IMR-90 (cell line): ENCODE data around the gene ASXL1. TPM values are rescaled to one million over a fixed set of nuclear protein-coding genes. Genes with fewer than 3 reads are reported as not detected.

ENCODE experiments used
- ATAC-seq: fragments of 200-7000 bp; cut with Tn5 transposase; 2 replicates; pipeline ENCODE4 v1.9.1; 2020; ENCODE audit warnings: low read depth, mild to moderate bottlenecking, moderate library complexity
- BruUV-seq: library from RNA; stranded (reverse); fragments of 400-500 nt; replicated peaks from 2 replicates; lab custom pipeline; 2021; lab: Mats Ljungman, UMichigan
- CTCF ChIA-PET: fragments of 300-600 bp; formaldehyde crosslinking; extraction: SDS; loops from one replicate; lab custom pipeline; 2021; ENCODE audit warnings: antibody characterized with exemption; lab: Yijun Ruan, JAX
- POLR2A ChIA-PET: fragments of 300-600 bp; sonication (Branson Sonifier 250); formaldehyde crosslinking; loops from one replicate; lab custom pipeline; 2022; ENCODE audit warnings: antibody characterized with exemption; ENCODE audit not compliant: unreplicated experiment; lab: Charles Lee
- DNase-seq: peaks from one replicate; pipeline ENCODE4 v3.0.0; 2013
- H2AFZ ChIP-seq: replicated peaks from 2 replicates; pipeline ENCODE3; 2013; ENCODE audit warnings: low read length, mild to moderate bottlenecking; ENCODE audit not compliant: poor library complexity
- H2AK5ac ChIP-seq: 2 replicates; pipeline ENCODE4 v1.6.1; 2013; ENCODE audit warnings: low read depth, low read length, inconsistent platforms
- H2AK9ac ChIP-seq: replicated peaks from 2 replicates; pipeline ENCODE3; 2013; ENCODE audit warnings: mild to moderate bottlenecking, low read depth, low read length, moderate library complexity; ENCODE audit not compliant: poor library complexity
- H2BK120ac ChIP-seq: 2 replicates; pipeline ENCODE4 v1.6.1; 2013; ENCODE audit warnings: low read depth, low read length, inconsistent platforms
- H2BK15ac ChIP-seq: 3 replicates; pipeline ENCODE4 v1.6.1; 2013; ENCODE audit warnings: low read depth, low read length, inconsistent platforms
- H2BK20ac ChIP-seq: 2 replicates; pipeline ENCODE4 v1.6.1; 2013; ENCODE audit warnings: low read depth, mild to moderate bottlenecking, inconsistent platforms, low read length, moderate library complexity
- H2BK5ac ChIP-seq: 2 replicates; pipeline ENCODE4 v1.6.1; 2013; ENCODE audit warnings: mild to moderate bottlenecking, low read depth, low read length, inconsistent platforms; ENCODE audit not compliant: poor library complexity, severe bottlenecking
- H3K14ac ChIP-seq: replicated peaks from 2 replicates; pipeline ENCODE4 v1.6.1; 2013; ENCODE audit warnings: low read depth, low read length, inconsistent platforms
- H3K18ac ChIP-seq: 2 replicates; pipeline ENCODE4 v1.6.1; 2013; ENCODE audit warnings: low read depth, low read length, control low read depth
- H3K23ac ChIP-seq: 2 replicates; pipeline ENCODE4 v1.6.1; 2013; ENCODE audit warnings: low read depth, low read length, inconsistent platforms
- H3K27ac ChIP-seq: 2 replicates; pipeline ENCODE4 v1.5.1; 2013; ENCODE audit warnings: mild to moderate bottlenecking, control low read depth, low read length; ENCODE audit not compliant: insufficient read depth
- H3K27me3 ChIP-seq: 2 replicates; pipeline ENCODE4 v1.6.1; 2013; ENCODE audit warnings: low read length; ENCODE audit not compliant: control insufficient read depth, insufficient read depth
- H3K36me3 ChIP-seq: 2 replicates; pipeline ENCODE4 v1.6.1; 2013; ENCODE audit warnings: low read length, mixed read lengths; ENCODE audit not compliant: control insufficient read depth, insufficient read depth
- H3K4ac ChIP-seq: 2 replicates; pipeline ENCODE4 v1.6.1; 2013; ENCODE audit warnings: low read depth, low read length, inconsistent platforms
- H3K4me1 ChIP-seq: 2 replicates; pipeline ENCODE4 v1.6.1; 2013; ENCODE audit warnings: low read length, mixed read lengths; ENCODE audit not compliant: control insufficient read depth, insufficient read depth
- H3K4me2 ChIP-seq: 2 replicates; pipeline ENCODE4 v1.6.1; 2013; ENCODE audit warnings: low read depth, mild to moderate bottlenecking, control low read depth, low read length, moderate library complexity
- H3K4me3 ChIP-seq: 2 replicates; pipeline ENCODE4 v1.5.1; 2013; ENCODE audit warnings: low read depth, mild to moderate bottlenecking, control low read depth, low read length, moderate library complexity; ENCODE audit not compliant: insufficient read depth
- H3K56ac ChIP-seq: 2 replicates; pipeline ENCODE4 v1.6.1; 2013; ENCODE audit warnings: low read length, inconsistent platforms; ENCODE audit not compliant: insufficient read depth; ENCODE audit errors: extremely low read depth
- H3K79me1 ChIP-seq, 2 experiments: 2 replicates each; pipeline ENCODE4 v1.6.1; 2013; ENCODE audit warnings: low read length in 2 of 2, inconsistent platforms in 1 of 2, low read depth in 1 of 2
- H3K9ac ChIP-seq: 2 replicates; pipeline ENCODE4 v1.6.1; 2013; ENCODE audit warnings: low read depth, low read length, control low read depth
- H3K9me1 ChIP-seq: 2 replicates; pipeline ENCODE4 v1.6.1; 2013; ENCODE audit warnings: low read length, inconsistent platforms; ENCODE audit not compliant: insufficient read depth
- H3K9me3 ChIP-seq: 2 replicates; pipeline ENCODE4 v1.6.1; 2013; ENCODE audit warnings: low read length; ENCODE audit not compliant: control insufficient read depth, insufficient read depth
- H4K20me1 ChIP-seq: 2 replicates; pipeline ENCODE4 v1.6.1; 2013; ENCODE audit warnings: low read length, inconsistent platforms; ENCODE audit not compliant: insufficient read depth
- H4K5ac ChIP-seq: 2 replicates; pipeline ENCODE4 v1.6.1; 2013; ENCODE audit warnings: mild to moderate bottlenecking, low read depth, low read length, control low read depth
- H4K8ac ChIP-seq, 2 experiments: 2 replicates each; pipeline ENCODE4 v1.6.1; 2013; ENCODE audit warnings: low read depth in 2 of 2, low read length in 2 of 2, control low read depth in 1 of 2, inconsistent platforms in 1 of 2
- H4K91ac ChIP-seq: 2 replicates; pipeline ENCODE4 v1.6.1; 2013; ENCODE audit warnings: low read depth, low read length, inconsistent platforms; ENCODE audit not compliant: insufficient read depth
- BHLHE40 ChIP-seq: fragments of 150-350 bp; IDR thresholded peaks from 2 replicates; pipeline ENCODE4 v1.6.1; 2016; ENCODE audit warnings: mild to moderate bottlenecking, low read depth, low read length
- CEBPB ChIP-seq: IDR thresholded peaks from 2 replicates; pipeline ENCODE4 v1.6.1; 2012; ENCODE audit warnings: low read depth, low read length, improper control_type of control experiment
- CTCF ChIP-seq: conservative IDR thresholded peaks from 2 replicates; pipeline ENCODE4 v1.5.1; 2012; ENCODE audit warnings: mild to moderate bottlenecking, low read depth, low read length, improper control_type of control experiment
- FOS ChIP-seq: fragments of 150-350 bp; IDR thresholded peaks from 2 replicates; pipeline ENCODE4 v1.6.1; 2016; ENCODE audit warnings: low read depth, low read length
- MAFK ChIP-seq: IDR thresholded peaks from 2 replicates; pipeline ENCODE4 v1.6.1; 2012; ENCODE audit warnings: low read depth, low read length, improper control_type of control experiment
- MAZ ChIP-seq: IDR thresholded peaks from 2 replicates; pipeline ENCODE4 v1.6.1; 2012; ENCODE audit warnings: low read depth, mild to moderate bottlenecking, low read length, improper control_type of control experiment, moderate library complexity, borderline replicate concordance
- NFE2L2 ChIP-seq: fragments of 150-350 bp; IDR thresholded peaks from 2 replicates; pipeline ENCODE4 v1.6.1; 2016; ENCODE audit warnings: low read depth, mild to moderate bottlenecking, low read length
- POLR2A ChIP-seq: IDR thresholded peaks from 2 replicates; pipeline ENCODE4 v1.6.1; 2012; ENCODE audit warnings: mild to moderate bottlenecking, low read depth, low read length
- RAD21 ChIP-seq: IDR thresholded peaks from 2 replicates; pipeline ENCODE4 v1.6.1; 2012; ENCODE audit warnings: low read length, improper control_type of control experiment
- SMC3 ChIP-seq: fragments of 150-350 bp; IDR thresholded peaks from 2 replicates; pipeline ENCODE4 v1.6.1; 2016; ENCODE audit warnings: low read depth, mild to moderate bottlenecking, antibody characterized with exemption, low read length, moderate library complexity
- WGBS, 2 experiments: methylation state at CpG; one replicate each; pipeline versions ENCODE4 v1.1.5 to v1.1.7; 2013; ENCODE audit warnings: missing lambda C conversion rate in 2 of 2; ENCODE audit not compliant: insufficient read length in 1 of 2; ENCODE audit errors: extremely low coverage in 2 of 2; 5-methylcytosine and 5-hydroxymethylcytosine counted together
- dilution Hi-C: fragments of 300-500 bp; cut with HindIII; formaldehyde crosslinking; loops from one replicate; pipeline ENCODE4 v1.14.3; 2018; ENCODE audit warnings: low sequenced_read_pairs; ENCODE audit not compliant: unreplicated experiment
- in situ Hi-C: fragments of 300-500 bp; cut with MboI; formaldehyde crosslinking; loops from 3 replicates; pipeline ENCODE4 v1.14.3; 2019; ENCODE audit warnings: low sequenced_read_pairs, inconsistent platforms, mixed read lengths
- intact Hi-C: fragments of 100-400 bp; cut with micrococcal nuclease; formaldehyde crosslinking; loops from 2 replicates; pipeline ENCODE4 v1.10.0; 2022
- polyA plus RNA-seq, 3 experiments: library from polyadenylated mRNA; depleted of rRNA; stranded (reverse); fragments of >200 nt; gene quantifications; 2 replicates each; pipeline ENCODE4 v1.2.3, GENCODE V29; 2012; ENCODE audit warnings: low replicate concordance in 1 of 3
- total RNA-seq: library from RNA; depleted of rRNA; stranded (reverse); fragments of >200 nt; gene quantifications from 2 replicates; pipeline ENCODE4 v1.2.3, GENCODE V29; 2012
- TF ChIP-seq, protein P1 (sequence below): fragments of 150-350 bp; IDR thresholded peaks from 2 replicates; pipeline ENCODE4 v1.6.1; 2016; ENCODE audit warnings: low read depth, mild to moderate bottlenecking, low read length, moderate library complexity, borderline replicate concordance
- TF ChIP-seq, protein P2 (sequence below): fragments of 150-350 bp; IDR thresholded peaks from 2 replicates; pipeline ENCODE4 v1.6.1; 2017; ENCODE audit warnings: mild to moderate bottlenecking, antibody characterized with exemption, low read length, low read depth

The ASXL1 gene
- total and polyA plus RNA-seq, 2 of the 4 experiments (the other 2 are of a cell fraction) = 29.9 to 37.1 TPM

GRCh38 chr20:32456869-32457478, 98.8 kb downstream of the ASXL1 start:
- H3K56ac ChIP-seq = no peak overlapping the region
- no peaks in the 10 kb centered on the region for H3K27me3 ChIP-seq
- in situ Hi-C loops (no loop called here), intact Hi-C loops (no loop called here), dilution Hi-C loops (no loop called here)
- H2AK9ac ChIP-seq = peak overlapping the region; percentile 60
- H2AK5ac ChIP-seq = 0 out of 2 replicates have a peak overlapping the region, but pooled peaks have one; percentile 46
- H3K18ac ChIP-seq = no peak overlapping the region
- TF ChIP-seq, protein P1, sequence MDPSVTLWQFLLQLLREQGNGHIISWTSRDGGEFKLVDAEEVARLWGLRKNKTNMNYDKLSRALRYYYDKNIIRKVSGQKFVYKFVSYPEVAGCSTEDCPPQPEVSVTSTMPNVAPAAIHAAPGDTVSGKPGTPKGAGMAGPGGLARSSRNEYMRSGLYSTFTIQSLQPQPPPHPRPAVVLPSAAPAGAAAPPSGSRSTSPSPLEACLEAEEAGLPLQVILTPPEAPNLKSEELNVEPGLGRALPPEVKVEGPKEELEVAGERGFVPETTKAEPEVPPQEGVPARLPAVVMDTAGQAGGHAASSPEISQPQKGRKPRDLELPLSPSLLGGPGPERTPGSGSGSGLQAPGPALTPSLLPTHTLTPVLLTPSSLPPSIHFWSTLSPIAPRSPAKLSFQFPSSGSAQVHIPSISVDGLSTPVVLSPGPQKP = no peak
- peak; percentile 70 for TF ChIP-seq RAD21
- no peak for TF ChIP-seq NFE2L2
- peak; percentile 79 for TF ChIP-seq CTCF
- no peak for TF ChIP-seq CEBPB
- TF ChIP-seq MAFK = no peak
- TF ChIP-seq POLR2A = no peak
- peak; percentile 53 for TF ChIP-seq SMC3
- TF ChIP-seq, protein P2, sequence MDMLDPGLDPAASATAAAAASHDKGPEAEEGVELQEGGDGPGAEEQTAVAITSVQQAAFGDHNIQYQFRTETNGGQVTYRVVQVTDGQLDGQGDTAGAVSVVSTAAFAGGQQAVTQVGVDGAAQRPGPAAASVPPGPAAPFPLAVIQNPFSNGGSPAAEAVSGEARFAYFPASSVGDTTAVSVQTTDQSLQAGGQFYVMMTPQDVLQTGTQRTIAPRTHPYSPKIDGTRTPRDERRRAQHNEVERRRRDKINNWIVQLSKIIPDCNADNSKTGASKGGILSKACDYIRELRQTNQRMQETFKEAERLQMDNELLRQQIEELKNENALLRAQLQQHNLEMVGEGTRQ = no peak
- no peak for TF ChIP-seq MAZ
- no peak for TF ChIP-seq FOS
- TF ChIP-seq BHLHE40 = no peak
- no peak overlapping the region for H2BK5ac ChIP-seq
- H3K9me1 ChIP-seq = peaks cover 13% of the 10 kb centered on the region; the same call in 1 of the 2 replicates
- peaks cover 40% of the 10 kb centered on the region for H3K36me3 ChIP-seq
- no peak overlapping the region for H3K23ac ChIP-seq
- no peaks in the 10 kb centered on the region for H3K9me3 ChIP-seq
- peak overlapping the region; percentile 27 for H3K27ac ChIP-seq
- peak overlapping the region; percentile 83 for H2AFZ ChIP-seq
- peaks cover 11% of the 10 kb centered on the region for H3K4me1 ChIP-seq
- H2BK15ac ChIP-seq = no peak overlapping the region
- peak; percentile 82 for ATAC-seq
- H3K79me1 ChIP-seq = peaks cover 34 to 59% of the 10 kb centered on the region in 2 experiments
- H3K4me3 ChIP-seq = peak overlapping the region; percentile 11
- peaks cover 24% of the 10 kb centered on the region for H4K20me1 ChIP-seq
- peak; percentile 17 for DNase-seq
- H3K4me2 ChIP-seq = peak overlapping the region; percentile 76; the same call in 1 of the 2 replicates
- BruUV-seq = no TSS peak
- peak overlapping the region in 1 of 2 experiments; percentile 35; a peak in 2 of 4 replicates for H4K8ac ChIP-seq
- CTCF ChIA-PET = no interaction called here
- no peak overlapping the region for H4K5ac ChIP-seq
- peak overlapping the region; percentile 60; the same call in 1 of the 2 replicates for H3K4ac ChIP-seq
- no peak overlapping the region for H2BK120ac ChIP-seq
- no peak overlapping the region for H4K91ac ChIP-seq
- POLR2A ChIA-PET = no interaction called here
- H3K9ac ChIP-seq = no peak overlapping the region
- 14% methylated on average over 7 of the region's 36 CpGs; no CpG with 5 or more reads in 1 of the 2 experiments for WGBS, 2 experiments
- H2BK20ac ChIP-seq = no peak overlapping the region
- H3K14ac ChIP-seq = no peak overlapping the region
